ENCODE measurements around the gene ANKRD13D.
A peak's percentile ranks its signal among the peaks of the same experiment; 100 is the strongest.

Gene ANKRD13D

GRCh38 chr11:67261946-67262681 is 27.0 kb upstream of the ANKRD13D start:
- no peak for DNase-seq

GRCh38 chr11:67262731-67263675 is 26.1 kb upstream of the ANKRD13D start:
- peak in 45 of 51 donors; percentile 25 to 79 (median 59) for DNase-seq

GRCh38 chr11:67264260-67264659 is 24.8 kb upstream of the ANKRD13D start:
- no peak for DNase-seq

- DNase-seq: no peak
Measured at GRCh38 chr11:67264877-67265632, 24.0 kb upstream of the ANKRD13D start.

GRCh38 chr11:67265633-67266448 is 23.3 kb upstream of the ANKRD13D start:
- peak in 43 of 51 donors; percentile 17 to 88 (median 54) for DNase-seq

- peak in 3 of 51 donors; percentile 24 to 50 (median 40) for DNase-seq
Measured at GRCh38 chr11:67266449-67267187, 22.5 kb upstream of the ANKRD13D start, which contains the start of gene GRK2. Gene GRK2 (plus strand): TSS chr11:67266473. CDS start chr11:67266700, 227 bp downstream.

- peak in 1 of 51 donors; percentile 40 for DNase-seq
Measured at GRCh38 chr11:67267188-67268080, 21.7 kb upstream of the ANKRD13D start.

- DNase-seq: no peak
Measured at GRCh38 chr11:67268081-67268961, 20.8 kb upstream of the ANKRD13D start.

- DNase-seq: no peak
Measured at GRCh38 chr11:67268962-67269268, 20.2 kb upstream of the ANKRD13D start.

GRCh38 chr11:67269401-67270255 is 19.5 kb upstream of the ANKRD13D start:
- DNase-seq: no peak

GRCh38 chr11:67270256-67271204 is 18.6 kb upstream of the ANKRD13D start:
- DNase-seq: peak in 9 of 51 donors; percentile 21 to 49 (median 34)

GRCh38 chr11:67271205-67271540 is 17.9 kb upstream of the ANKRD13D start:
- DNase-seq: no peak

GRCh38 chr11:67271541-67272284 is 17.4 kb upstream of the ANKRD13D start:
- peak in 1 of 51 donors; percentile 31 for DNase-seq

- DNase-seq: no peak
Measured at GRCh38 chr11:67272327-67273259, 16.5 kb upstream of the ANKRD13D start.
